ENCODE measurements around the gene HOXC9.

Gene HOXC9

GRCh38 chr12:53961025-53961761 is 38.8 kb upstream of the HOXC9 start:
- ChIA-PET CTCF (interaction anchor here (0.7 kb wide), 1 partner anchor 9 kb away, joined by 3 read pairs; no protein-coding TSS in a partner anchor), POLR2A (no interaction called here)
- Histone ChIP-seq H3K27ac (ENCODE audit: extremely low read depth, low read depth, low read length) (no peak overlapping the region), H3K36me3 (ENCODE audit: control insufficient read depth in 2 of 2, insufficient read depth in 1 of 2, low read length in 2 of 2) (peaks cover 0 to 8% of the 10 kb centered on the region in 2 experiments; a peak in 1 of 3 replicates), H3K4me1 (ENCODE audit: control insufficient read depth, insufficient read depth, low read length) (peaks cover 30% of the 10 kb centered on the region), H3K9me3 (ENCODE audit: control insufficient read depth, insufficient read depth, low read depth, low read length) (no peaks in the 10 kb centered on the region), H3K4me3 (ENCODE audit: low read depth, low read length) (no peak overlapping the region)
- TF ChIP-seq KLF1 (tag by site-specific recombination; IDR thresholded peaks at IDR 0.05): no peak
- no peak for TF ChIP-seq ZNF660 (tag by site-specific recombination; IDR thresholded peaks at IDR 0.05)
- TF ChIP-seq ZNF239 (tag by site-specific recombination; IDR thresholded peaks at IDR 0.05): no peak
- TF ChIP-seq ZNF629 (tag by site-specific recombination; IDR thresholded peaks at IDR 0.05): no peak
- TF ChIP-seq ZNF112 (tag by site-specific recombination; IDR thresholded peaks at IDR 0.05): no peak
- no peak for TF ChIP-seq ZNF2 (tag by site-specific recombination; IDR thresholded peaks at IDR 0.05)
- no peak for TF ChIP-seq ZNF184 (tag by site-specific recombination; IDR thresholded peaks at IDR 0.05)
- no peak for TF ChIP-seq ZNF785 (tag by site-specific recombination; IDR thresholded peaks at IDR 0.05)

GRCh38 chr12:53963005-53963404 is 37.0 kb upstream of the HOXC9 start:
- ChIA-PET POLR2A (no interaction called here), CTCF (interaction anchor here (0.5 to 1.4 kb wide), 2 partner anchors 198 to 216 kb away, joined by 4 read pairs; no protein-coding TSS in a partner anchor)
- H3K36me3 ChIP-seq (ENCODE audit: control insufficient read depth in 2 of 2, insufficient read depth in 1 of 2, low read length in 2 of 2): peaks cover 0 to 8% of the 10 kb centered on the region in 2 experiments; a peak in 1 of 3 replicates
- TF ChIP-seq ZBTB20 (tag by site-specific recombination; IDR thresholded peaks at IDR 0.05) (0 out of 2 replicates have a peak, but pooled peaks have one; percentile 11), ZNF664 (tag by site-specific recombination; IDR thresholded peaks at IDR 0.05) (no peak), ZNF324 (tag by site-specific recombination; IDR thresholded peaks at IDR 0.05) (peak; percentile 19; the same call in 1 of the 2 replicates), ZNF600 (tag by site-specific recombination; IDR thresholded peaks at IDR 0.05) (peak; percentile 82), ZBTB6 (tag by site-specific recombination; IDR thresholded peaks at IDR 0.05) (peak; percentile 52; the same call in 1 of the 2 replicates)
- H3K9me3 ChIP-seq (ENCODE audit: control insufficient read depth, insufficient read depth, low read depth, low read length): no peaks in the 10 kb centered on the region
- H3K4me3 ChIP-seq (ENCODE audit: low read depth, low read length): no peak overlapping the region
- H3K27ac ChIP-seq (ENCODE audit: extremely low read depth, low read depth, low read length): peak overlapping the region; percentile 96; the same call in 1 of the 2 replicates
- H3K4me1 ChIP-seq (ENCODE audit: control insufficient read depth, insufficient read depth, low read length): peaks cover 47% of the 10 kb centered on the region

- Histone ChIP-seq H3K27ac (ENCODE audit: extremely low read depth, low read depth, low read length) (peak overlapping the region; percentile 96), H3K9me3 (ENCODE audit: control insufficient read depth, insufficient read depth, low read depth, low read length) (no peaks in the 10 kb centered on the region), H3K4me1 (ENCODE audit: control insufficient read depth, insufficient read depth, low read length) (peaks cover 50% of the 10 kb centered on the region), H3K4me3 (ENCODE audit: low read depth, low read length) (no peak overlapping the region), H3K36me3 (ENCODE audit: control insufficient read depth in 2 of 2, insufficient read depth in 1 of 2, low read length in 2 of 2) (peaks cover 0 to 8% of the 10 kb centered on the region in 2 experiments; a peak in 1 of 3 replicates)
- ChIA-PET POLR2A (interaction anchor here (1.3 kb wide), 1 partner anchor 22 kb away, joined by 3 read pairs; no protein-coding TSS in a partner anchor), CTCF (interaction anchor here (0.5 to 1.4 kb wide), 5 partner anchors 76 to 261 kb away, joined by 3 to 4 read pairs (median 4); no protein-coding TSS in a partner anchor)
- TF ChIP-seq ZNF366 (tag by site-specific recombination; conservative IDR thresholded peaks at IDR 0.05) (peak; percentile 22; the same call in 1 of the 2 replicates), SP3 (tag by site-specific recombination; IDR thresholded peaks at IDR 0.05) (peak; percentile 51), GLIS1 (tag by site-specific recombination; IDR thresholded peaks at IDR 0.05) (peak; percentile 62), ZEB2 (tag by site-specific recombination; IDR thresholded peaks at IDR 0.05) (0 out of 2 replicates have a peak, but pooled peaks have one; percentile 12), ZFP69B (tag by site-specific recombination; IDR thresholded peaks at IDR 0.05) (peak; percentile 96), ZBTB8A (tag by site-specific recombination; IDR thresholded peaks at IDR 0.05) (peak; percentile 51), ZNF610 (tag by site-specific recombination; IDR thresholded peaks at IDR 0.05; ENCODE audit: borderline replicate concordance) (peak; percentile 35; the same call in 1 of the 2 replicates), ZBTB10 (tag by site-specific recombination; IDR thresholded peaks at IDR 0.05) (0 out of 2 replicates have a peak, but pooled peaks have one; percentile 19), ZNF645 (tag by site-specific recombination; IDR thresholded peaks at IDR 0.05) (no peak)
Measured at GRCh38 chr12:53963434-53964314, 36.3 kb upstream of the HOXC9 start.

Measured in HEK293 (cell line).